Neural cell (in vitro differentiated cells): Measurements from ENCODE around the gene ANO9.

Experiments used
- CTCF ChIP-seq: fragments of 450-650 bp; IDR thresholded peaks from 2 replicates; pipeline ENCODE4 v1.5.1; 2014; ENCODE audit warnings: antibody characterized with exemption, mild to moderate bottlenecking, moderate library complexity; ENCODE audit not compliant: poor library complexity, severe bottlenecking
- EZH2 ChIP-seq: fragments of 200-600, 300-800 bp; shearing (Covaris generic), sonication (generic); IDR thresholded peaks from 2 replicates; pipeline ENCODE4 v1.6.1; 2014; ENCODE audit warnings: antibody characterized with exemption, low read length, borderline replicate concordance, mild to moderate bottlenecking; ENCODE audit not compliant: insufficient read depth, poor library complexity, severe bottlenecking
- SMC3 ChIP-seq: fragments of 450-650 bp; conservative IDR thresholded peaks from 2 replicates; pipeline ENCODE4 v1.6.1; 2014; ENCODE audit warnings: antibody characterized with exemption, mild to moderate bottlenecking, moderate library complexity; ENCODE audit not compliant: poor library complexity
- TAF1 ChIP-seq: IDR thresholded peaks from 2 replicates; pipeline ENCODE4 v1.6.1; 2012; ENCODE audit warnings: low read depth

- TF ChIP-seq TAF1 (no peak), CTCF (no peak), EZH2 (no peak), SMC3 (no peak)
These were observed 64.5 kb downstream of the ANO9 start for GRCh38 chr11:377174-377865.
